ENCODE measurements around the gene ABCA1. TPM values are rescaled to one million over a fixed set of nuclear protein-coding genes. Genes with fewer than 3 reads are reported as not detected.
A peak's percentile ranks its signal among the peaks of the same experiment; 100 is the strongest.

ABCA1 gene
- total RNA-seq, 1 experiment from 2014 or later = 0.69 TPM

GRCh38 chr9:104931256-104931655, 3.3 kb upstream of the ABCA1 start:
- ChIA-PET CTCF (no interaction called here), POLR2A (ENCODE audit: low non-redundant PET) (no interaction called here)
- Histone ChIP-seq H3K36me3 (ENCODE audit: insufficient read depth, low read length, poor library complexity, severe bottlenecking) (no peaks in the 10 kb centered on the region), H3K27me3 (replicated peaks; ENCODE audit: insufficient read depth, low read depth, low read length, poor library complexity) (no peaks in the 10 kb centered on the region), H3K9me3 (ENCODE audit: low read depth, low read length, poor library complexity, severe bottlenecking) (no peaks in the 10 kb centered on the region), H3K4me1 (ENCODE audit: insufficient read depth, low read length, poor library complexity, severe bottlenecking) (no peaks in the 10 kb centered on the region), H3K27ac (ENCODE audit: low read depth, low read length, poor library complexity, severe bottlenecking) (no peak overlapping the region), H3K4me3 (ENCODE audit: low read depth, low read length, poor library complexity, severe bottlenecking) (no peak overlapping the region)
- BruUV-seq (replicated peaks) = no TSS peak
- TF ChIP-seq EZH2 (IDR thresholded peaks at IDR 0.05; ENCODE audit: borderline replicate concordance, low read depth, low read length, poor library complexity, severe bottlenecking) (no peak), CTCF (conservative IDR thresholded peaks at IDR 0.05; ENCODE audit: low read depth, low read length) (no peak)
- intact Hi-C loops (cut with micrococcal nuclease; ENCODE audit: unreplicated experiment) = no loop called here
- no peak for DNase-seq (ENCODE audit: low spot score)

- intact Hi-C loops (cut with micrococcal nuclease; ENCODE audit: unreplicated experiment) = loop anchor here (1.0 to 5.0 kb wide), 3 partner anchors 41 to 490 kb away; no protein-coding TSS in a partner anchor
- no peak for TF ChIP-seq CTCF (conservative IDR thresholded peaks at IDR 0.05; ENCODE audit: low read depth, low read length)
- no peak for TF ChIP-seq EZH2 (IDR thresholded peaks at IDR 0.05; ENCODE audit: borderline replicate concordance, low read depth, low read length, poor library complexity, severe bottlenecking)
- peak; percentile 10 for DNase-seq (ENCODE audit: low spot score)
- Histone ChIP-seq H3K9me3 (ENCODE audit: low read depth, low read length, poor library complexity, severe bottlenecking) (no peaks in the 10 kb centered on the region), H3K27me3 (replicated peaks; ENCODE audit: insufficient read depth, low read depth, low read length, poor library complexity) (no peaks in the 10 kb centered on the region), H3K4me1 (ENCODE audit: insufficient read depth, low read length, poor library complexity, severe bottlenecking) (no peaks in the 10 kb centered on the region), H3K4me3 (ENCODE audit: low read depth, low read length, poor library complexity, severe bottlenecking) (peak overlapping the region; percentile 47), H3K27ac (ENCODE audit: low read depth, low read length, poor library complexity, severe bottlenecking) (no peak overlapping the region), H3K36me3 (ENCODE audit: insufficient read depth, low read length, poor library complexity, severe bottlenecking) (no peaks in the 10 kb centered on the region)
- POLR2A ChIA-PET (ENCODE audit: low non-redundant PET) = no interaction called here
- CTCF ChIA-PET = interaction anchor here (0.6 to 1.2 kb wide), 3 partner anchors 64 to 232 kb away, joined by 3 to 8 read pairs (median 5); no protein-coding TSS in a partner anchor
- no TSS peak for BruUV-seq (replicated peaks)
Measured at GRCh38 chr9:104927216-104927911, 591 bp downstream of the ABCA1 start.

GRCh38 chr9:104923740-104924139, 4.2 kb downstream of the ABCA1 start:
- Histone ChIP-seq H3K4me1 (ENCODE audit: insufficient read depth, low read length, poor library complexity, severe bottlenecking) (no peaks in the 10 kb centered on the region), H3K27me3 (replicated peaks; ENCODE audit: insufficient read depth, low read depth, low read length, poor library complexity) (no peaks in the 10 kb centered on the region), H3K36me3 (ENCODE audit: insufficient read depth, low read length, poor library complexity, severe bottlenecking) (no peaks in the 10 kb centered on the region), H3K4me3 (ENCODE audit: low read depth, low read length, poor library complexity, severe bottlenecking) (no peak overlapping the region), H3K27ac (ENCODE audit: low read depth, low read length, poor library complexity, severe bottlenecking) (no peak overlapping the region), H3K9me3 (ENCODE audit: low read depth, low read length, poor library complexity, severe bottlenecking) (no peaks in the 10 kb centered on the region)
- CTCF ChIA-PET = interaction anchor here (0.5 kb wide), 1 partner anchor 523 kb away, joined by 3 read pairs; no protein-coding TSS in a partner anchor
- TF ChIP-seq CTCF (conservative IDR thresholded peaks at IDR 0.05; ENCODE audit: low read depth, low read length) (no peak), EZH2 (IDR thresholded peaks at IDR 0.05; ENCODE audit: borderline replicate concordance, low read depth, low read length, poor library complexity, severe bottlenecking) (no peak)
- no TSS peak for BruUV-seq (replicated peaks)
- DNase-seq (ENCODE audit: low spot score) = no peak
- POLR2A ChIA-PET (ENCODE audit: low non-redundant PET) = no interaction called here
- intact Hi-C loops (cut with micrococcal nuclease; ENCODE audit: unreplicated experiment) = no loop called here
